Measurements from ENCODE around the gene F5. TPM values are rescaled to one million over a fixed set of nuclear protein-coding genes. Genes with fewer than 3 reads are reported as not detected.

The F5 gene
- total RNA-seq, 1 experiment from 2014 or later, result 0.09 TPM

- CTCF ChIA-PET, result interaction anchor here (0.6 to 5.0 kb wide), 25 partner anchors 11 to 1829 kb away, joined by 3 to 150 read pairs (median 4); no protein-coding TSS in a partner anchor
- POLR2A ChIA-PET, result interaction anchor here (0.7 to 1.0 kb wide), 4 partner anchors 15 to 403 kb away, joined by 3 to 4 read pairs (median 3); no protein-coding TSS in a partner anchor
Measured at GRCh38 chr1:169466259-169467230, 119.7 kb downstream of the F5 start.

DNA sequence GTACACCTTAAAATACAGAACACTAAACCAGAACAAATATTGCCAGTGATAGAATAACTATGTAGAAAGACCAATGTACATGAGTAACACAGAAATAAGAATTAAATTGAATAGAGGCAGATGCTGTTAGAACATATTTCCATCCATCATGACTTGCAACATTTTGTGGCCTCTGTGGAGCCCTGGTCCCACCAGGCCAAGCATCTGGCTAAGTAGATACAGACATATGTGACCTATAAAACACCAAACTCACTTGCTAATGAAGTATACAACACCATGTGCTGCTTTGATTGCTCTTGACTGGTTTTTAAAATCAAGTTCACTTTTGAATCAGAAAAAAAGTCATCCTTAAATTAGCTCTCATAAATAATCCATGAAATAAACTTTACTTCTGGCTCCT, 121.0 kb downstream of the F5 start:
- Mint-ChIP-seq H3K4me1 (ENCODE audit: insufficient read depth, unreplicated experiment) (peaks cover 8% of the 10 kb centered on the region), H3K27ac (ENCODE audit: low read depth, unreplicated experiment) (no peak overlapping the region), H3K27me3 (ENCODE audit: insufficient read depth, unreplicated experiment) (no peaks in the 10 kb centered on the region), H3K4me3 (ENCODE audit: unreplicated experiment) (no peak overlapping the region), H3K36me3 (ENCODE audit: insufficient read depth, unreplicated experiment) (peaks cover 62% of the 10 kb centered on the region), H3K9me3 (ENCODE audit: unreplicated experiment) (peaks cover 7% of the 10 kb centered on the region)
- BruUV-seq (replicated peaks), result no TSS peak
- intact Hi-C loops (cut with micrococcal nuclease), result loop anchor here (5.0 kb wide), 3 partner anchors 242 to 863 kb away; no protein-coding TSS in a partner anchor
- POLR2A ChIA-PET, result interaction anchor here (0.6 kb wide), 1 partner anchor 407 kb away, joined by 3 read pairs; no protein-coding TSS in a partner anchor
- CTCF ChIA-PET, result interaction anchor here (0.6 to 5.0 kb wide), 14 partner anchors 12 to 983 kb away, joined by 3 to 150 read pairs (median 4); no protein-coding TSS in a partner anchor
- no peak for TF ChIP-seq CTCF (IDR thresholded peaks at IDR 0.05; ENCODE audit: unreplicated experiment)
- no peak for DNase-seq (ENCODE audit: unreplicated experiment)

More at GRCh38 chr1:169466259-169467230, 119.7 kb downstream of the F5 start:
- Mint-ChIP-seq H3K27ac (ENCODE audit: low read depth, unreplicated experiment) (no peak overlapping the region), H3K4me3 (ENCODE audit: unreplicated experiment) (no peak overlapping the region), H3K27me3 (ENCODE audit: insufficient read depth, unreplicated experiment) (no peaks in the 10 kb centered on the region), H3K36me3 (ENCODE audit: insufficient read depth, unreplicated experiment) (peaks cover 63% of the 10 kb centered on the region), H3K9me3 (ENCODE audit: unreplicated experiment) (no peaks in the 10 kb centered on the region), H3K4me1 (ENCODE audit: insufficient read depth, unreplicated experiment) (peaks cover 8% of the 10 kb centered on the region)
- TF ChIP-seq CTCF (IDR thresholded peaks at IDR 0.05; ENCODE audit: unreplicated experiment), result peak; percentile 65
- BruUV-seq (replicated peaks), result no TSS peak
- DNase-seq (ENCODE audit: unreplicated experiment), result peak; percentile 72
- intact Hi-C loops (cut with micrococcal nuclease), result loop anchor here (1.0 to 5.0 kb wide), 5 partner anchors 19 to 864 kb away; partner anchors contain the start of gene SLC19A2

Other genes with a start within 250 kb of the F5 start
- gene NME7, start 218.7 kb downstream of the F5 start, total RNA-seq (2022), result 36.5 and 46.8 TPM in 2 replicates
- 57.8 and 66.1 TPM in 2 replicates for gene BLZF1, start 218.3 kb downstream of the F5 start, total RNA-seq (2022)
- not detected in 2 replicates for gene CCDC181, start 159.0 kb downstream of the F5 start, total RNA-seq (2022)
- gene SLC19A2, start 100.5 kb downstream of the F5 start, total RNA-seq (2022), result 13.9 and 16.7 TPM in 2 replicates
- gene SELP, start 43.6 kb upstream of the F5 start, total RNA-seq (2022), result not detected in 2 replicates
- not detected in 2 replicates for gene SELL, start 125.1 kb upstream of the F5 start, total RNA-seq (2022)
- gene SELE, start 147.6 kb upstream of the F5 start, total RNA-seq (2022), result not detected in 2 replicates
- gene METTL18, start 208.4 kb upstream of the F5 start, total RNA-seq (2022), result 2.8 and 4.1 TPM in 2 replicates